ENCODE measurements around the gene NMB.
"Not testable (repeated sequence)": the region's sequence is repeated elsewhere in the genome, so short reads cannot be mapped to it uniquely, and the experiment has no call there.

The NMB gene, protein sequence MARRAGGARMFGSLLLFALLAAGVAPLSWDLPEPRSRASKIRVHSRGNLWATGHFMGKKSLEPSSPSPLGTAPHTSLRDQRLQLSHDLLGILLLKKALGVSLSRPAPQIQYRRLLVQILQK

DNA sequence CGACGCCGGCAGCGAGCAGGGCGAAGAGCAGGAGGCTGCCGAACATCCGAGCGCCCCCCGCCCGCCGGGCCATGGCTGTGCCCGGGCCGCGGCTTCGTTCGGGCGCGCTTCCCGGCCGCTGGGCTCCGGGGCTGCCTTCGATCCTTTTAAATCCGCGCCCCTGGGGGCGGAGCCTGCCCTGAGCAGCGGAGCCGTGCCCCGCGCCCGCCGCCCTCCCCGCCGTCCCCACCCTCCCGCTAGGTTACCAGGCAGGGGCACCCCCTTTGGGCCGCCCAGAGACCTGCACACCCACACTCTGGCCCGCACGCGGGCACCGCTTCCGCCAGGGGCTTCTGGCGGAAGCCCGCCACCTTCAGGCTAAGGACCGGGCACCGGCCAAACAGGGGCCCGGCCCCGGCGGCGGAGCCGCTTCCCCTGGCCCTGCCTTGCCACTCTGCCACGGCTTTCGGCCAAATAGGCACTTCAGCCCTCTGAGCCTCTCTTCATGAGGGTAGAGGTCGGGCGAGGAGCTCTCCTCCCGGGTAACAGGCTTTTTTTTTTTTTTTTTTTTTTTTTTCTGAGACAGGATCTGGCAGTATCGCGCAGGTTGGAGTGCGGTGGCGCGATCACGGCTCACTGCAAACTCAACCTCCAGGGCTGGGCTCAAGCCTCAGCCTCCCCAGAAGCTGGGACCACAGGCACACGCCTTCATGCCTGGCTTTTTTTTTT lies at the start of gene NMB:
Gene NMB, minus strand, starts transcription at position 120 of the 708 bp plus-strand sequence. Its CDS starts 47 bp downstream, at position 73.
- DNase-seq: peak; percentile 87 to 90
- no peak for TF ChIP-seq POLR2A (IDR thresholded peaks at IDR 0.05; ENCODE audit: low read length)
- TF ChIP-seq GATA1 (IDR thresholded peaks at IDR 0.05; ENCODE audit: low read depth, low read length): no peak

DNA sequence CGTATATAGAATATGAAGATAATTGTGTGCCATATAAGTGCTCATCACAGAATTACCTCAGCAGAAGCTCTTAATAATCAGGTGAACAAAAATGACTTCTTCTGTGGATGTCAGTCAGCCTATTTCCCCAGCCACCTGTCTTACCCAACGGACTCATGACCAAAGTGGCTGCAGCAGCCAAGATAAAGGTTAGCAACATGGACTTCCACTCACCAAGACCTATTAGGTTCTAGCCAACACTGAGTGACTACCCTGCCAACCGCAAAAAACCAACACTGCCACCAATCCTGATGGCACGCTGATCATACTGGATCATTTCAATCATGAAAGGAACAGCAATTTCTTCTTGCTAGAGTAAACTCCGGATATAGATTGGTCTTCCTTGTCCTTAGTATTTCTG lies 45.8 kb upstream of the NMB start:
- DNase-seq: no peak
- no peak for TF ChIP-seq GATA1 (IDR thresholded peaks at IDR 0.05; ENCODE audit: low read depth, low read length)
- TF ChIP-seq POLR2A (IDR thresholded peaks at IDR 0.05; ENCODE audit: low read length): no peak

DNA sequence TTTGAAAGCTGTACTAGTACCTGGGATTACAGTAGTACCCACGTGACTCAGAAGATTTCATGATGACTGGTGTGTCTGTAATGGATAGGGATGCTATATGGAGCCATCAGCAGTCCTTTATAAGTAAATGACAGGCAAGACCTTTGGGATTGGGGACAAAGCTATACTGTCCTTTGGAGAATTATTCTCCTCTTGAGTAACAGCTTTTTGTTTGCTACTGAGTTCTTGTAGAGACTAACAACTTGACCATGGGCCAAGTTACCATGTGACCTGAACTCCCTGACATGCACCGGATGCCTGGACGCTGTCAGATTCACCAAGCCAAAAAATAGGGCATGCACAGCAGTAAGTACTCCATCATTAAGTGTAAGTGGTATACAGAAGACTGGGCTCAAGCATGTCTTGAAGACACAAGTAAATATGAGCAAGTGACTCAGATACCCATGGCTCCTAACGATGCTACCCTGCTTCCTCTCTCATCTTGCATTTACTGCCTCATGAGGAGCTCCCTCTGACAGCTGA lies 45.0 kb upstream of the NMB start:
- no peak for DNase-seq
- no peak for TF ChIP-seq POLR2A (IDR thresholded peaks at IDR 0.05; ENCODE audit: low read length)
- no peak for TF ChIP-seq GATA1 (IDR thresholded peaks at IDR 0.05; ENCODE audit: low read depth, low read length)

DNA sequence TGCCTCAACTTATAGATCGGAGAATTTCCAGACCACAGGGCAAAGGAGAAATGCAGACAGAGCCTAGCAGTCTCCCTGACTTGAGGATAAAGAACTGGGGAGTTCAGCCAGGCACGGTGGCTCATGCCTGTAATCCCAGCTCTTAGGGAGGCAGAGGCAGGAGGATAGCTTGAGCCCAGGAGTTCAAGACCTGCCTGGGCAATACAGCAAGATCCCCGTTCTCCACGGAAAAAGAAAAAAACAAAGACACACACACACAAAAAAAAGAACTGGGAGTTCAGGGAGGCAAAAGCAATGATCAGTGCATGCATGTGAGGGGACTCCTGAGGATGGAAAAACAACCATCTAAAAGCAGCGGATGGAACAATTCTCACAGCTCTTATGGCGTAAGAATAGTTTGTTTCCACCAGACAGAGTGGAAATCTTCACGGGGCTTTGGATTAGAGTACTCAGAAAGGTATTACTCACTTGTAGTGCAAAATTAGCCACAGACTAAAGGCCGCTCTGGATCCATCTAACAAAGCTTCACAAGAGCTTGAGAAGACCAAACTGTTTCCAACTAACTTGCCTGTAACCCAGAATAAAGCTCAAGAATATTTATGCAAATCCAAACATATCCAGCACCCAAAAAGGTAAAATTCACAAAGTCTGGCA lies 41.7 kb upstream of the NMB start:
- TF ChIP-seq POLR2A (IDR thresholded peaks at IDR 0.05; ENCODE audit: low read length) (no peak), GATA1 (IDR thresholded peaks at IDR 0.05; ENCODE audit: low read depth, low read length) (no peak)
- DNase-seq: no peak

DNA sequence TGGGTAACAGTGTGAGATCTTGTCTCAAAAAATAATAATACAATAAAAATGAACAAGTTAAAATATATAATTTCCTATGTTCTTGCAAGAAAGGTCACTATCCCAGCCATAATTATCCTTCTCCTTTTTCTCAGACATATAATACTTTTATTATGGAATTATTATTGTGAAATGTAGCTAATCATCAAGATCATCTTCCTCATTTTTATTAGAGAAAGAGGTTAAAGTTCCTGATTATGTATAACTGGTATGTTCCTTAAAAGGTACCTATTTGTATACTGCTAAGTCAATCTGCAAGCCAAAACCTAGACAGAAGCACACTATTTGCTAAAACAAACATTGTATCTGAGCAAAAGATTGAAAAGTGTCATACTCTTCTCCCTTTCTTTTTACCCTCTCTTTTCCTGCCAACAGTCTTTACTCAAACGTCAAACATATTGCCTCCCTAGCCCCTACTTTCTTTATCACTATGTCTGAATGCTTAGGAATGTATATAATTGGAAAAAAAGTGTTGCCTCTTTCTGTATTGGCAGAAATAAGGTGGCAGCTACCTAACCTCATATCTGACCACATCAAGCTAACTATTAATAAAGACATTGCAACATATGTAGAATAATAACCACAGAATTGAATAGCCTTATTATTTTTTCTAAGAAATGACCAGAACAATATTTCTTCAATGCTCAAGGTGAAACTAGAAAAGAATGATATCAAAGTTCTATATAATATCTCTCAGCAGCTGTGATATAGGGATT lies 39.4 kb upstream of the NMB start:
- no peak for DNase-seq
- TF ChIP-seq GATA1 (IDR thresholded peaks at IDR 0.05; ENCODE audit: low read depth, low read length) (no peak), POLR2A (IDR thresholded peaks at IDR 0.05; ENCODE audit: low read length) (no peak)

DNA sequence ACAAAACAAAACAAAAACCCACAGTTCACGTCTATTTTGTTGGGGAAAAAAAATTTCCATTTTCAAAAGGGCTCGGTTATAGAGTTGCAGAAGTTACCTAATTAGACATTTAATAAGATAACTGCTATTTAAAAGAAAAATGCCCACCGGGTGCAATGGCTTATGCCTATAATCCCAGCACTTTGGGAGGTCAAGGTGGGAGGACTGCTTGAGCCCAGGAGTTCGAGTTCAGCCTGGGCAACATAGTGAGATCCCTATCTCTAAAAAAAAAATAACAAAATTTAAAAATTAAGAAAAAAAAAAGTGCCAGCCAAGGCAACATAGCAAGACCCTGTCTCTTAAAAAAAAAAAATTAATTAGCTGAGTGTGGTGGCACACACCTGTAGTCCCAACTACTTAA lies 38.8 kb upstream of the NMB start:
- TF ChIP-seq POLR2A (IDR thresholded peaks at IDR 0.05; ENCODE audit: low read length) (no peak), GATA1 (IDR thresholded peaks at IDR 0.05; ENCODE audit: low read depth, low read length) (no peak)
- DNase-seq: no peak

DNA sequence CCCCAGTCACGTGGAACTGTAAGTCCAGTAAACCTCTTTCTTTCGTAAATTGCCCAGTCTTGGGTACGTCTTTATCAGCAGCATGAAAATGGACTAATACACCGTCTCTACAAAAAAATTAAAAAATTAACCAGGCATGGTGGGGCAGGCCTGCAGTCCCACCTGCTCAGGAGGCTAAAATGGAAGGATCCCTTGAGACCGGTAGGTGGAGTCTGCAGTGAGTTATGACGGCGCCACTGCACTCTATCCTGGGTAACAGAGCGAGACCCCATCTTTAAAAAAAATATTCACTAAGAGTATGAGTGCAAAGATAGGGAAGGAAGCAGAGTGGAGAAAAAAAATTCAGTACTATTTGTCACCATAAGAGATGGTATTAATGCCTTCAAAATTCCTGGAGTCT lies 32.3 kb upstream of the NMB start:
- no peak for DNase-seq
- TF ChIP-seq POLR2A (IDR thresholded peaks at IDR 0.05; ENCODE audit: low read length): no peak
- no peak for TF ChIP-seq GATA1 (IDR thresholded peaks at IDR 0.05; ENCODE audit: low read depth, low read length)

DNA sequence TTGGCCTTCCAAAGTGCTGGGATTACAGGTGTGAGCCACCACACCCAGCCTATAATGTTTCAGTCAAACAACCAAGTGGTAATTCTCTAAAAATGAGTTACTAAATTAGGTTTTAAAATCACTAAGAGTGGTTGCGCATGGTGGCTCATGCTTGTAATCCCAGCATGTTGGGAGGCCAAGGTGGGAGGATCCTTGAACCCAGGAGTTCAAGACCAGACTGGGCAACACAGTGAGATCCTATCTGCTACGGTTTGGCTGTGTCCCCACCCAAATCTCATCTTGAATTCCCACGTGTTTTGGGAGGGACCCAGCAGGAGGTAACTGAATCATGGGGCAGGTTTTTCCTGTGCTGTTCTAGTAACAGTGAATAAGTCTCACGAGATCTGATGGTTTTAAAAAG lies 31.9 kb upstream of the NMB start:
- no peak for DNase-seq
- TF ChIP-seq POLR2A (IDR thresholded peaks at IDR 0.05; ENCODE audit: low read length): no peak
- no peak for TF ChIP-seq GATA1 (IDR thresholded peaks at IDR 0.05; ENCODE audit: low read depth, low read length)

DNA sequence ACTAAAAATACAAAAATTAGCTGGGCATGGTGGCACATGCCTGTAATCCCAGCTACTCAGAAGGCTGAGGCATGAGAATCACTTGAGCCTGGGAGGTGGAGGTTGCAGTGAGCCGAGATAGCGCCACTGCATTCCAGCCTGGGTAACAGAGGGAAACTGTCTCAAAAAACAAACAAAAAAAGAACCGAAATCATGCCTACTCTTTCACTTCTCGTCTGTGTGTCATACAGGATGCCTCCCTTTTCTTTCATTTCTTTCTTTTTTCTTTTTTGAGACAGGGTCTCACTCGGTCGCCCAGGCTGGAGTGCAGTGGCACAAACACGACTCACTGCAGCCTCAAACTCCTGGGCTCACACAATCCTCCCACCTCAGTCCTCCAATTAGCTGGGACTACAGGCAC lies 28.4 kb upstream of the NMB start:
- DNase-seq: not testable (repeated sequence)

DNA sequence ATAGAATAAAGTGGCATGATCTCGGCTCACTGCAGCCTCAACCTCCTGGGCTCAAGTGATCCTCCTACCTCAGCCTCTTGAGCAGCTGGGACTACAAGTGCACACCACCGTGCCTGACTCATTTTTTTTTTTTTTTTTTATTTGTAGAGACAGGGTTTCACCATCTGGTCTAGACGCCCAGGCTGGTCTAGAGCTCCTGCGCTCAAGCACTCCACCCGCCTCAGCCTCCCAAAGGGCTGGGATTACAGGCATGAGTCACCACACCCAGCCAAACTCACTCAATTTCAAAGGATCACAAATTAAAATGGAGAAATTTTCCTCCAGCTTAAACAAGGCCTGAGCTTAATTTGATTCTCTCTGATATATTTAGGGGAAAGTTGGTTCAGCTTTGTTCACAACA lies 27.3 kb upstream of the NMB start:
- TF ChIP-seq GATA1 (IDR thresholded peaks at IDR 0.05; ENCODE audit: low read depth, low read length) (no peak), POLR2A (IDR thresholded peaks at IDR 0.05; ENCODE audit: low read length) (no peak)
- peak; percentile 19 to 65 for DNase-seq

DNA sequence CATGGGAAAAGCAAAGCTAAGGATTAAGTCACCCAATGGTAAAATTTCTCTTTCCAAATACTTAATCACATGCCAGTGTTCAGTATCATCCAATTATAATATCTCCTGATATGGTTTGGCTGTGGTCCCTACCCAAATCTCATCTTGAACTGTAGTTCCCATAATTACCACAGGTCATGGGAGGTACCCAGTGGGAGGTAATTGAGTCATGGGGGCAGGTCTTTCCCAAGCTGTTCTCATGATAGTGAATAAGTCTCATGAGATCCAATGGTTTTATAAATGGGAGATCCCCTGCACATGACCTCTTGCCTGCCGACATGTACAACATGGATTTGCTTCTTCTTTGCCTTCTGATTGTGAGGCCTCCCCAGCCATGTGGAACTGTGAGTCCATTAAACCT lies 26.1 kb upstream of the NMB start:
- DNase-seq: no peak
- TF ChIP-seq POLR2A (IDR thresholded peaks at IDR 0.05; ENCODE audit: low read length) (no peak), GATA1 (IDR thresholded peaks at IDR 0.05; ENCODE audit: low read depth, low read length) (no peak)

DNA sequence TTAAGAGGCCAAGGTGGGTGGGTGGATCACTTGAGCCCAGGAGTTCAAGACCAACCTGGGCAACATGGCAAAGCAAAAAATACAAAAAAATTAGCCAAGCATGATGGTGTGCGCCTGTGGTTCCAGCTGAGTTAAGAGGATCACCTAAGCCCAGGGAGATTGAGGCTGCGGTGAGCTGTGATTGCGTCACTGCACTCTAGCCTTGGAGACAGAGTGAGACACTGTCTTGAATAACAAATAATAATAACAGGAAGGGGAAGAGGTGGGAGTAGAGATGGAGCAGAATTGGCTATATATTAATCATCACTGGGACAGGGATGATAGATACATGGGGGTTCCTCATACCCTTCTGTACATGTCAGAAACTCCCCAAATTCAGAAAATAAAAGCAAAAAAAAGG lies 23.8 kb upstream of the NMB start:
- no peak for DNase-seq
- TF ChIP-seq GATA1 (IDR thresholded peaks at IDR 0.05; ENCODE audit: low read depth, low read length): no peak
- no peak for TF ChIP-seq POLR2A (IDR thresholded peaks at IDR 0.05; ENCODE audit: low read length)

DNA sequence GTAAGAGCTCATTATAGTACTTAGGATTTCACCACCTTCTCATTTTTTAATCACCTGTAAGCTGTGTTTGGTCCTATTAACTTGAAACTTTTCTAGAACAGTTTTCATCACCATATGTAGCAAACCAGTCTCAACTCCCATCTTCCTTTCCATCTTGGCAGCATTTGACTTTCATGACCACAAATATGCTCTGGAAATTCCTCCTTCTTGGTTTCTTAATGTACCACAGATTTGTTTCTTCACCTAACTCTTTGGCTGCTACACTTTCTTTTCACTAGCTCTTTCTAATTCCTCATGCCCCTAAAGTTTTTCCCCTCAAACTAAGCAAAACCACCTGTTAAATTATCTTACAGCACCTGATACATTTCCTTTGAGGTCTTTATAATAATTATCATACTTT lies 13.2 kb upstream of the NMB start:
- TF ChIP-seq GATA1 (IDR thresholded peaks at IDR 0.05; ENCODE audit: low read depth, low read length) (no peak), POLR2A (IDR thresholded peaks at IDR 0.05; ENCODE audit: low read length) (no peak)
- DNase-seq: no peak

DNA sequence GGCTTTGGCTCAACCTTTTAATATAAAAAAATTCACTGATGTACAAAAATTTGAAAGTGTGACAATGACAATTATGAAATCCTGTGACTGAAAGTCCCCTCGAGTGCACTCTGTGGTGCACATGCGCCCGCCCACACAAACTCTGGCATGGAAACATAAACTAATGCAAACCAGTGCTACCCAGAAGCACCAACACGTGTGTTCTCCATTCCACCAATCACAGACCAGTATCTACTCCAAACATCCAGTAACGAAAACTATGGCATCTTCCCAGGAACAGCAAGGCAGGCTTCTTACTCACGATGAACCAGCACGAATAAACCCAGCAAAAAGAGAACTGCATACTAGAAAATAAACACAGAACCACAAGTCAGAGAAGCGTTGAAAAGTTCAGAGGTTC lies 11.7 kb upstream of the NMB start:
- TF ChIP-seq GATA1 (IDR thresholded peaks at IDR 0.05; ENCODE audit: low read depth, low read length) (no peak), POLR2A (IDR thresholded peaks at IDR 0.05; ENCODE audit: low read length) (no peak)
- no peak for DNase-seq
